ENCODE results near the gene TSPAN33. TPM values are rescaled to one million over a fixed set of nuclear protein-coding genes. Genes with fewer than 3 reads are reported as not detected.

Gene TSPAN33
- total and polyA plus RNA-seq, 2 donors from 2014 or later, result 54.9 to 316 TPM

GRCh38 chr7:129136887-129137642 lies 7.4 kb upstream of the TSPAN33 start:
- H3K4me1 ChIP-seq (ENCODE audit: control insufficient read depth in 2 of 3, insufficient read depth in 2 of 3, low read depth in 1 of 3, low read length in 3 of 3), result no peaks in the 10 kb centered on the region
- no peak overlapping the region for H3K4me3 ChIP-seq (ENCODE audit: low read length in 3 of 3)
- H3K9ac ChIP-seq (ENCODE audit: low read length in 3 of 3), result no peak overlapping the region
- intact Hi-C loops (cut with DNase I), result no loop called here
- no peaks in the 10 kb centered on the region for H3K36me3 ChIP-seq (ENCODE audit: control insufficient read depth in 2 of 3, insufficient read depth in 3 of 3, low read length in 3 of 3)
- no peaks in the 10 kb centered on the region for H3K27me3 ChIP-seq (ENCODE audit: control insufficient read depth, insufficient read depth, low read length)
- no peak for FAIRE-seq
- H3K9me3 ChIP-seq (ENCODE audit: control insufficient read depth in 2 of 3, insufficient read depth in 1 of 3, low read length in 3 of 3), result no peaks in the 10 kb centered on the region
- no peak for DNase-seq
- no peak overlapping the region for H3K27ac ChIP-seq (ENCODE audit: low read depth in 2 of 2, low read length in 2 of 2)
- TF ChIP-seq CTCF (IDR thresholded peaks at IDR 0.05; ENCODE audit: borderline replicate concordance, extremely low read depth, insufficient read depth), result no peak

- intact Hi-C loops (cut with DNase I), result no loop called here
- TF ChIP-seq CTCF (IDR thresholded peaks at IDR 0.05; ENCODE audit: borderline replicate concordance, extremely low read depth, insufficient read depth), result no peak
- FAIRE-seq (no peak), DNase-seq (peak in 1 of 5 donors; percentile 31)
- Histone ChIP-seq H3K27me3 (ENCODE audit: control insufficient read depth, insufficient read depth, low read length) (peaks cover 3% of the 10 kb centered on the region), H3K27ac (ENCODE audit: low read depth in 2 of 2, low read length in 2 of 2) (no peak overlapping the region), H3K36me3 (ENCODE audit: control insufficient read depth in 2 of 3, insufficient read depth in 3 of 3, low read length in 3 of 3) (no peaks in the 10 kb centered on the region), H3K9me3 (ENCODE audit: control insufficient read depth in 2 of 3, insufficient read depth in 1 of 3, low read length in 3 of 3) (no peaks in the 10 kb centered on the region), H3K4me3 (ENCODE audit: low read length in 3 of 3) (peak overlapping the region in 2 of 3 donors; percentile 85 to 96), H3K9ac (ENCODE audit: low read length in 3 of 3) (peak overlapping the region in 1 of 3 donors; percentile 49), H3K4me1 (ENCODE audit: control insufficient read depth in 2 of 3, insufficient read depth in 2 of 3, low read depth in 1 of 3, low read length in 3 of 3) (peaks cover 0 to 14% (median 7%) of the 10 kb centered on the region in 3 donors)
Observed at GRCh38 chr7:129143724-129144094, 798 bp upstream of the TSPAN33 start.

GRCh38 chr7:129144834-129145668 lies 544 bp downstream of the TSPAN33 start:
- Histone ChIP-seq H3K4me3 (ENCODE audit: low read length in 3 of 3) (peak overlapping the region; percentile 7 to 63 (median 37)), H3K9me3 (ENCODE audit: control insufficient read depth in 2 of 3, insufficient read depth in 1 of 3, low read length in 3 of 3) (no peaks in the 10 kb centered on the region), H3K9ac (ENCODE audit: low read length in 3 of 3) (peak overlapping the region in 1 of 3 donors; percentile 60), H3K27ac (ENCODE audit: low read depth in 2 of 2, low read length in 2 of 2) (no peak overlapping the region), H3K36me3 (ENCODE audit: control insufficient read depth in 2 of 3, insufficient read depth in 3 of 3, low read length in 3 of 3) (no peaks in the 10 kb centered on the region), H3K4me1 (ENCODE audit: control insufficient read depth in 2 of 3, insufficient read depth in 2 of 3, low read depth in 1 of 3, low read length in 3 of 3) (peaks cover 0 to 14% (median 13%) of the 10 kb centered on the region in 3 donors), H3K27me3 (ENCODE audit: control insufficient read depth, insufficient read depth, low read length) (peaks cover 3% of the 10 kb centered on the region)
- intact Hi-C loops (cut with DNase I), result no loop called here
- no peak for FAIRE-seq
- no peak for TF ChIP-seq CTCF (IDR thresholded peaks at IDR 0.05; ENCODE audit: borderline replicate concordance, extremely low read depth, insufficient read depth)
- peak in 1 of 5 donors; percentile 64 for DNase-seq
